ENCODE data around the gene TNFRSF9. TPM values are rescaled to one million over a fixed set of nuclear protein-coding genes. Genes with fewer than 3 reads are reported as not detected.
A peak's percentile ranks its signal among the peaks of the same experiment; 100 is the strongest.

TNFRSF9 gene
- total RNA-seq, 1 donor from 2014 or later = 4.8 TPM

GRCh38 chr1:7885513-7886404 lies 54.9 kb downstream of the TNFRSF9 start:
- no peak for DNase-seq (ENCODE audit: low spot score)
- H3K4me3 Mint-ChIP-seq (ENCODE audit: unreplicated experiment) = no peak overlapping the region

GRCh38 chr1:7884757-7885156 lies 55.9 kb downstream of the TNFRSF9 start:
- H3K27me3 Mint-ChIP-seq (ENCODE audit: unreplicated experiment) = peaks cover 1% of the 10 kb centered on the region
- H3K4me3 Mint-ChIP-seq (ENCODE audit: unreplicated experiment) = no peak overlapping the region
- no peaks in the 10 kb centered on the region for H3K4me1 Mint-ChIP-seq (ENCODE audit: unreplicated experiment)
- no peak for DNase-seq (ENCODE audit: low spot score)
- no peaks in the 10 kb centered on the region for H3K36me3 Mint-ChIP-seq (ENCODE audit: low read depth, unreplicated experiment)
- TF ChIP-seq CTCF (IDR thresholded peaks at IDR 0.05; ENCODE audit: unreplicated experiment) = no peak
- no peak overlapping the region for H3K27ac Mint-ChIP-seq (ENCODE audit: unreplicated experiment)
- H3K9me3 Mint-ChIP-seq (ENCODE audit: unreplicated experiment) = no peaks in the 10 kb centered on the region

More at GRCh38 chr1:7885513-7886404, 54.9 kb downstream of the TNFRSF9 start:
- no peak for TF ChIP-seq CTCF (IDR thresholded peaks at IDR 0.05; ENCODE audit: unreplicated experiment)
- H3K4me1 Mint-ChIP-seq (ENCODE audit: unreplicated experiment) = no peaks in the 10 kb centered on the region
- peaks cover 3% of the 10 kb centered on the region for H3K27me3 Mint-ChIP-seq (ENCODE audit: unreplicated experiment)
- no peaks in the 10 kb centered on the region for H3K9me3 Mint-ChIP-seq (ENCODE audit: unreplicated experiment)
- no peak overlapping the region for H3K27ac Mint-ChIP-seq (ENCODE audit: unreplicated experiment)
- H3K36me3 Mint-ChIP-seq (ENCODE audit: low read depth, unreplicated experiment) = no peaks in the 10 kb centered on the region

GRCh38 chr1:7879228-7879627 lies 61.4 kb downstream of the TNFRSF9 start:
- Mint-ChIP-seq H3K9me3 (ENCODE audit: unreplicated experiment) (no peaks in the 10 kb centered on the region), H3K4me1 (ENCODE audit: unreplicated experiment) (no peaks in the 10 kb centered on the region), H3K36me3 (ENCODE audit: low read depth, unreplicated experiment) (no peaks in the 10 kb centered on the region), H3K27me3 (ENCODE audit: unreplicated experiment) (peaks cover under 1% of the 10 kb centered on the region), H3K4me3 (ENCODE audit: unreplicated experiment) (no peak overlapping the region), H3K27ac (ENCODE audit: unreplicated experiment) (no peak overlapping the region)
- peak; percentile 50 for TF ChIP-seq CTCF (IDR thresholded peaks at IDR 0.05; ENCODE audit: unreplicated experiment)
- DNase-seq (ENCODE audit: low spot score) = no peak

GRCh38 chr1:7878027-7878426 lies 62.6 kb downstream of the TNFRSF9 start:
- no peak overlapping the region for H3K27ac Mint-ChIP-seq (ENCODE audit: unreplicated experiment)
- no peak for DNase-seq (ENCODE audit: low spot score)
- no peaks in the 10 kb centered on the region for H3K4me1 Mint-ChIP-seq (ENCODE audit: unreplicated experiment)
- H3K4me3 Mint-ChIP-seq (ENCODE audit: unreplicated experiment) = no peak overlapping the region
- no peak for TF ChIP-seq CTCF (IDR thresholded peaks at IDR 0.05; ENCODE audit: unreplicated experiment)
- no peaks in the 10 kb centered on the region for H3K36me3 Mint-ChIP-seq (ENCODE audit: low read depth, unreplicated experiment)
- H3K27me3 Mint-ChIP-seq (ENCODE audit: unreplicated experiment) = peaks cover 2% of the 10 kb centered on the region
- no peaks in the 10 kb centered on the region for H3K9me3 Mint-ChIP-seq (ENCODE audit: unreplicated experiment)
